ENCODE results near the gene RNF141.

- TF ChIP-seq EZH2 (IDR thresholded peaks at IDR 0.05; ENCODE audit: insufficient read depth, low read length) (no peak), CTCF (IDR thresholded peaks at IDR 0.05; ENCODE audit: insufficient read depth, low read depth, low read length) (no peak)
Measured at GRCh38 chr11:10581481-10582019, 40.6 kb upstream of the RNF141 start.
